ENCODE measurements around the gene MSI2.

The MSI2 gene

GRCh38 chr17:57677301-57677700, 421.0 kb downstream of the MSI2 start:
- no peak for TF ChIP-seq ZBTB7A (IDR thresholded peaks at IDR 0.05; ENCODE audit: low read depth)
- no peak for TF ChIP-seq USF1 (IDR thresholded peaks at IDR 0.05)
- no peak for TF ChIP-seq EGR1 (IDR thresholded peaks at IDR 0.05)
- no peak for TF ChIP-seq NFIC (IDR thresholded peaks at IDR 0.05)
- TF ChIP-seq, protein P1, sequence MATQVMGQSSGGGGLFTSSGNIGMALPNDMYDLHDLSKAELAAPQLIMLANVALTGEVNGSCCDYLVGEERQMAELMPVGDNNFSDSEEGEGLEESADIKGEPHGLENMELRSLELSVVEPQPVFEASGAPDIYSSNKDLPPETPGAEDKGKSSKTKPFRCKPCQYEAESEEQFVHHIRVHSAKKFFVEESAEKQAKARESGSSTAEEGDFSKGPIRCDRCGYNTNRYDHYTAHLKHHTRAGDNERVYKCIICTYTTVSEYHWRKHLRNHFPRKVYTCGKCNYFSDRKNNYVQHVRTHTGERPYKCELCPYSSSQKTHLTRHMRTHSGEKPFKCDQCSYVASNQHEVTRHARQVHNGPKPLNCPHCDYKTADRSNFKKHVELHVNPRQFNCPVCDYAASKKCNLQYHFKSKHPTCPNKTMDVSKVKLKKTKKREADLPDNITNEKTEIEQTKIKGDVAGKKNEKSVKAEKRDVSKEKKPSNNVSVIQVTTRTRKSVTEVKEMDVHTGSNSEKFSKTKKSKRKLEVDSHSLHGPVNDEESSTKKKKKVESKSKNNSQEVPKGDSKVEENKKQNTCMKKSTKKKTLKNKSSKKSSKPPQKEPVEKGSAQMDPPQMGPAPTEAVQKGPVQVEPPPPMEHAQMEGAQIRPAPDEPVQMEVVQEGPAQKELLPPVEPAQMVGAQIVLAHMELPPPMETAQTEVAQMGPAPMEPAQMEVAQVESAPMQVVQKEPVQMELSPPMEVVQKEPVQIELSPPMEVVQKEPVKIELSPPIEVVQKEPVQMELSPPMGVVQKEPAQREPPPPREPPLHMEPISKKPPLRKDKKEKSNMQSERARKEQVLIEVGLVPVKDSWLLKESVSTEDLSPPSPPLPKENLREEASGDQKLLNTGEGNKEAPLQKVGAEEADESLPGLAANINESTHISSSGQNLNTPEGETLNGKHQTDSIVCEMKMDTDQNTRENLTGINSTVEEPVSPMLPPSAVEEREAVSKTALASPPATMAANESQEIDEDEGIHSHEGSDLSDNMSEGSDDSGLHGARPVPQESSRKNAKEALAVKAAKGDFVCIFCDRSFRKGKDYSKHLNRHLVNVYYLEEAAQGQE (IDR thresholded peaks at IDR 0.05; ENCODE audit: low read depth): no peak
- no peak for TF ChIP-seq TEAD4 (IDR thresholded peaks at IDR 0.05)
- TF ChIP-seq, protein P2, sequence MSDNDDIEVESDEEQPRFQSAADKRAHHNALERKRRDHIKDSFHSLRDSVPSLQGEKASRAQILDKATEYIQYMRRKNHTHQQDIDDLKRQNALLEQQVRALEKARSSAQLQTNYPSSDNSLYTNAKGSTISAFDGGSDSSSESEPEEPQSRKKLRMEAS (IDR thresholded peaks at IDR 0.05): no peak
- TF ChIP-seq CREB1 (IDR thresholded peaks at IDR 0.05; ENCODE audit: low read depth): no peak

DNA sequence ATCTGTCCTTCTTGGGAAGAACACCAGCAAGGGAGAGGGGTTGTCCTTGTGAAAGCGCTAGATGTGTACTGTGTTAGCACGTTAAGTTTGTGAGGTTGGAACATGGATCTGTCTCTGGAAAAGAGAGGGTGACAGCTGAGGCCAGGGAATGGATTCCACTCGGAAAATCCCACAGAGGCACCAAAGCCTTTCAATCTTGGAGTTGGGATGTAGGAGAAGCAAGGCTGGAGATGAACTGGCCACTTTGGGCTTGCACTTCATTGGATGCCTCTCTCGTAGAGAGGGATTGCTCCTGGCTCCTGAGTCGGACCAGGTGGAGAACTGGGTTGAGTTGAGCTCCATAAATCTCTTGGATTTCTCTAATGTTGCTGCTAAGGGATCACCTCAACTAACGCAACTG, 421.5 kb downstream of the MSI2 start:
- TF ChIP-seq TEAD4 (IDR thresholded peaks at IDR 0.05) (no peak), YY1 (IDR thresholded peaks at IDR 0.05; ENCODE audit: low read depth) (no peak), CEBPB (IDR thresholded peaks at IDR 0.05) (no peak), ZBTB7A (IDR thresholded peaks at IDR 0.05; ENCODE audit: low read depth) (no peak), EGR1 (IDR thresholded peaks at IDR 0.05) (no peak), EP300 (IDR thresholded peaks at IDR 0.05; ENCODE audit: borderline replicate concordance) (no peak), TAF1 (IDR thresholded peaks at IDR 0.05; ENCODE audit: low read depth) (no peak), CREB1 (IDR thresholded peaks at IDR 0.05; ENCODE audit: low read depth) (no peak), NFIC (IDR thresholded peaks at IDR 0.05) (no peak), RAD21 (IDR thresholded peaks at IDR 0.05; ENCODE audit: low read depth) (no peak), USF1 (IDR thresholded peaks at IDR 0.05) (no peak), FOXM1 (IDR thresholded peaks at IDR 0.05; ENCODE audit: borderline replicate concordance, low read depth) (no peak), TCF12 (IDR thresholded peaks at IDR 0.05; ENCODE audit: low read depth) (no peak)
- TF ChIP-seq, protein P2 (IDR thresholded peaks at IDR 0.05): no peak
- TF ChIP-seq, protein P1 (IDR thresholded peaks at IDR 0.05; ENCODE audit: low read depth): no peak

GRCh38 chr17:57678393-57678792, 422.1 kb downstream of the MSI2 start:
- no peak for TF ChIP-seq TCF12 (IDR thresholded peaks at IDR 0.05; ENCODE audit: low read depth)
- no peak for TF ChIP-seq EP300 (IDR thresholded peaks at IDR 0.05; ENCODE audit: borderline replicate concordance)
- TF ChIP-seq ZBTB7A (IDR thresholded peaks at IDR 0.05; ENCODE audit: low read depth): no peak
- TF ChIP-seq CREB1 (IDR thresholded peaks at IDR 0.05; ENCODE audit: low read depth): no peak
- no peak for TF ChIP-seq EGR1 (IDR thresholded peaks at IDR 0.05)
- no peak for TF ChIP-seq USF1 (IDR thresholded peaks at IDR 0.05)
- TF ChIP-seq YY1 (IDR thresholded peaks at IDR 0.05; ENCODE audit: low read depth): no peak
- no peak for TF ChIP-seq TEAD4 (IDR thresholded peaks at IDR 0.05)
- no peak for TF ChIP-seq RAD21 (IDR thresholded peaks at IDR 0.05; ENCODE audit: low read depth)
- TF ChIP-seq, protein P2 (IDR thresholded peaks at IDR 0.05): no peak
- no peak for TF ChIP-seq CEBPB (IDR thresholded peaks at IDR 0.05)
- TF ChIP-seq FOXM1 (IDR thresholded peaks at IDR 0.05; ENCODE audit: borderline replicate concordance, low read depth): no peak
- TF ChIP-seq, protein P1 (IDR thresholded peaks at IDR 0.05; ENCODE audit: low read depth): no peak
- no peak for TF ChIP-seq NFIC (IDR thresholded peaks at IDR 0.05)
- no peak for TF ChIP-seq TAF1 (IDR thresholded peaks at IDR 0.05; ENCODE audit: low read depth)

DNA sequence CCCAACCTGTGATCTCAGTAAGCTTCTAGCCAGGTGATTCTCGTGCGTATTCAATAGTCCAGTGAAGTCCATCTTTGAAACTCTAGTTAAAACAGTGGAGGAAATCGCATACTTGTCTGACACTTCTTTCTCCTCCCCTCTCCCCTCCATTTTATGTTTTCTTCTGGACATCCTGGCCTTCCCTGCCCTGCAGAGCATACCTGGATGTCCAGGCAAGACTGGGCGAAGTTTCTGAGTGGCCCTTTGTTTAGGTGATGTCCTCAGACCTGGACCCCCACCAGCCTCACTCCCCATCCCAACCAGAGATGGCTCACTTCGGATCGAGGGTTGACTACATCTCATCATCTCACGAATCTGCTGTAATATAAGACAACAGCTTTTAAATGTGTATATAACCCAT, 423.0 kb downstream of the MSI2 start:
- TF ChIP-seq TEAD4 (IDR thresholded peaks at IDR 0.05) (no peak), CREB1 (IDR thresholded peaks at IDR 0.05; ENCODE audit: low read depth) (no peak)

All from Ishikawa (cell line).